GM21515 (cell line): Measurements from ENCODE around the gene BARX1.
"Not testable (repeated sequence)": the region's sequence is repeated elsewhere in the genome, so short reads cannot be mapped to it uniquely, and the experiment has no call there.

Experiments
- ATAC-seq: cut with Tn5 transposase; IDR thresholded peaks from one replicate; pipeline ENCODE4 v1.9.1; 2021; ENCODE audit not compliant: unreplicated experiment

Gene BARX1

GRCh38 chr9:93967020-93967803 lies 12.1 kb upstream of the BARX1 start:
- ATAC-seq = no peak

GRCh38 chr9:93965830-93966577 lies 10.8 kb upstream of the BARX1 start:
- ATAC-seq = no peak

- no peak for ATAC-seq
Measured at GRCh38 chr9:93964685-93965084, 9.5 kb upstream of the BARX1 start.

- no peak for ATAC-seq
Measured at GRCh38 chr9:93963969-93964368, 8.8 kb upstream of the BARX1 start.

GRCh38 chr9:93963489-93963888 lies 8.3 kb upstream of the BARX1 start:
- not testable (repeated sequence) for ATAC-seq

- no peak for ATAC-seq
Measured at GRCh38 chr9:93962561-93963440, 7.6 kb upstream of the BARX1 start.

GRCh38 chr9:93962017-93962416 lies 6.9 kb upstream of the BARX1 start:
- ATAC-seq = no peak

GRCh38 chr9:93960971-93961841 lies 6.1 kb upstream of the BARX1 start:
- ATAC-seq = no peak

- ATAC-seq = no peak
Measured at GRCh38 chr9:93960221-93960970, 5.2 kb upstream of the BARX1 start.

GRCh38 chr9:93959739-93960154 lies 4.6 kb upstream of the BARX1 start:
- ATAC-seq = no peak

- no peak for ATAC-seq
Measured at GRCh38 chr9:93958819-93959682, 3.9 kb upstream of the BARX1 start.

GRCh38 chr9:93958121-93958818 lies 3.1 kb upstream of the BARX1 start:
- ATAC-seq = no peak

GRCh38 chr9:93955981-93956784 lies 1.0 kb upstream of the BARX1 start:
- no peak for ATAC-seq

- no peak for ATAC-seq
Measured at GRCh38 chr9:93954434-93955061, 607 bp downstream of the BARX1 start.

GRCh38 chr9:93953496-93954433 lies 1.4 kb downstream of the BARX1 start:
- no peak for ATAC-seq
